Daoy (cell line): Measurements from ENCODE around the gene TREML2. TPM values are rescaled to one million over a fixed set of nuclear protein-coding genes. Genes with fewer than 3 reads are reported as not detected.
"Not testable (repeated sequence)": the region's sequence is repeated elsewhere in the genome, so short reads cannot be mapped to it uniquely, and the experiment has no call there.

Experiments used
- DNase-seq: peaks from one replicate; pipeline ENCODE4 v3.0.0-alpha.2; 2015; ENCODE audit warnings: low read depth
- total RNA-seq: library from RNA; depleted of rRNA; stranded (reverse); fragments of >200 nt; shearing (Covaris generic); gene quantifications from 2 replicates; pipeline ENCODE4 v1.2.3, GENCODE V29; 2014

Gene TREML2
- total RNA-seq, 1 experiment from 2014 or later: not detected

DNA sequence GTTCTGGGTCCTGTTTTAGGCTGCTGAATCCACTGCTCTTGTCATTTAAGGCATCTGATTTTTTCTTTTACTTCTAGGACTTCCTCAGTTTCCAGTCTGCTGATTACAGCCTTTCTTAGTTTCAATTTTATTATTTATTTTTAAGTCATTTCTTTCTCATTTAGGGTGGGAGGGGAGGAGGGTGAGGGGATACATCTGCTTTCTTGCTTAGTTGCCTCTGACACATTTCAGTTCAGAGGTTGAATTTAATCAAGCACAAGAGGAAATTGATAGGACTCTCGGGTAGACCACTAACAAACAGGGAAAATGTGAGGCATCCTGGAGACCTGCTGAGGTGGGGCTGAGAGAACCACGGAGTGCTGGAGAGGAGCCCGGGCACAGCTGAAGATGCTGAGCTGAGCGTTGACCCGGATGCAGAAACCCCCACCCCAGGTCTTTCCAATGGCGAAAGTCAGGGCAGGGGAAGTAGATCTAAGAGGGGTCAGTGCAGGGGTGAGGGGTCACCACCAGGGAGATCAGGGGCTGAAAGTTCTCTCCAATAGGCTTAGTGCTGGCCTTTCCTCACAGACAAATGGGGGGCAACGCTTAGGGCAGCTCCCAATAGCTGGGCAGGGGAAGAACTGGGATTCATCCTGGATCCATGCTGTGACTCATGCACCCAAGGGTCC is 7.6 kb upstream of the TREML2 start:
- no peak for DNase-seq

DNA sequence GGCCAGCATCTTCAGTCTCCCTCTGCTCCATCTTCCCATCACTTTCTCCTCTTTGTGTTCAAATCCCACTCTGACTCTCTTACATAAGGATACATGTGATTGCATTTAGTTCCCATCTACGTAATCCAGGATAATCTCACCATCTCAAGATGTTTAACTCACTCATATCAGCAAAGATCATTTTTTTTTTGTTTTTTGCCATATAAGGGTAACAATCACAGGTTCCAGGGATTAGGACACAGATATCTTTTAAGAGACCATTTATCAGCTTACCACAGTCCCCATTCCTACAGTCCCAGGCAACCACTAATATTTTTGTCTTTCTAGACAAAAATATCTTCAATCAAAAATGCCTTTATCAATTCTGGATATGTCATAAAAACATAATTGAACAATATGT is 3.2 kb upstream of the TREML2 start:
- no peak for DNase-seq

DNA sequence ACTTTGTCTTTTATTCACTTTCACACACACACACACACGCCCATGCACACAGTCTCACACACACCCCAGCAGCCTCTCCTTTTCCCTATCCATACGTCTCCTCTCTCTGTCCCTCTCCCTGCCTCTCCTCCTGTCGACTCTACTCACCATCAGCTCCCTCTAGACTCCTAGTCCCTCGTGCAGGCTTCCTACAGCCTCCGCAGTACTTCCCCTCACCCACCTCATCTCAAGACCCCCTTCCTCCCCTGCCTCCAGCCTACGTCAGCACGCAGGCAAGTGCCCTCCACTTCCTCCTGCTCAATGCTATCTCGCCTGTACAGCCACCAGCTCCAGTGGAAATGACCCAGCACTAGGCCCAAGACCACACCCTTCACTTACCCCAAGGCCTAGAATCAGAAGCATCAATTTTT is 820 bp upstream of the TREML2 start:
- DNase-seq: no peak

DNA sequence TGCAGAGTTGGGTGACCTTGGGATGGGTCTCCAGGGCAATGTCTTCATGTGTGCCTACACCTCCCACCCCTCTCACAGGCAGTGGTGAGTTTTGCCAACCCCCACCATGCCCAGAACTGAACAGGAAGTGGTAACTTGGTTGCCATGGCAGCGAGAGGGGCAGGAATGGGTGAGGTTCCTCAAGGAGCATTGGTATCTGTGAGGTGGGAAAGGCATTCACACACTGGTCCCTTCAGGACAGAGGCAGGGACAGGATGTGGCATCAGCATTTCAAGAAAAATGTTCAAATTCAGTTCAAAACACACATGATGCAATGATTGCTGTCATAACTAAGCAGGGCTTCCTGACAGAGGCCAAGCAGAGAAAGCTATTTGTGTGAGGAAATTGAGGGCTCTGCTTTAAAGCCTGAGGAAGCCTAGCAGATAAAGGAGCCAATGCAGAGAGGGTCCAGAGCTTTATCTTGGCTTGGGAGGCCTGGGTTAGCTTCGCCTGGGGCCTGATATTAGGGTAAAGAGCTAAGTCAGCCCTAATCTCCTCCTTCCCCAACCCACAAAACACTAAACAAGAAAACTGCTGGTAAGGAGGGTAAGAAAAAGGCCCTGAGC is 551 bp downstream of the TREML2 start:
- peak; percentile 26 for DNase-seq

DNA sequence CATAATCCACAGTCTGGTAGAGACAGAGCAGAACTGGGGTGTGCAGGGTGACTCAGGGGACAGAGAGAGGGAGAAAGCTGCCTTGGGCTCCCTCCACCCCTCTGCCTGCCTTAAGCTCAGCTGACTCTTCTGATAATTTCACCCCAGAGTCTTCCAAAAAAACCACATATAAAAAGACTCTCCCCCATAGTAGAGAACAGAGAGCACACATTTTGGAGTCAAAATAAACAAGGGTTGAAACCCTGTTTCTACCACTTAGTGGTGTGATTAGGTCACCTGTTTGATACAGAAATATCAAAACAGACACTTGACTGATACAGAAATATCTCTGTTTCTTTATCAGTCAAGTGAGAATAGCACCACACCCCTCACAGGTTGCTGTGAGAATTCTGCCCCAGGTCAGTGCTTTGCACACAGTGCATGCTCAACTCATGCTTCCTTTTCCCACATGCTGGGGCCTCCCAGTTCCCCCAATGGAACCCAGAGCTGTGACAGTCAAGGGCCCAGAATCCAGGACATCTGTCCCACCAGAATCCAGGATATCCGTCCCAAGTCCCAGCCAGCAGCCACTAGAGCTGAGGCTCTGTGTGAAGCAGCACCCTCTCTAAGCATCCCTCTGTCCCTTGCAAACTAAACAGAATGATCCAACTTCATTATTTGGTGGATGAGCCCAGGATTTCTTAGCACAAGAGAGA is 1.2 kb downstream of the TREML2 start:
- no peak for DNase-seq

DNA sequence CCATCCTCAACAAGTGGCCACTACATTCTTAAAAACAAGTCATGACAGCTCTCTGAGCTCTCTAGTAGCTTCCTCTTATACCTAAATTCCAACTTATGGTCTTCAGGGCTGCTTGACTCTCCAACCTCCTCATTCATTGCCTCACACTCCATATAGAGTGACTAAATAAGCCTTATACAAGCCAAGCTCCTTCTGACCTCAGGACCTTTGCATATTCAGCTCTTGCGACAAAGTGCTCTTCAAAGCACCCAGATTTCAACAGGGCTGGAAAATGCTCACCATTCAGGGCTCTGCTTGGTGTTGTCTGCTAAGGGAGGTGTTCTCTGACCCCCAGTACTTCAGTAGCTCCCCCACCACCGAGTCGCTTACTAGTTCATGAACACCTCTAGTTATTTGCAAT is 3.7 kb downstream of the TREML2 start:
- DNase-seq: no peak

DNA sequence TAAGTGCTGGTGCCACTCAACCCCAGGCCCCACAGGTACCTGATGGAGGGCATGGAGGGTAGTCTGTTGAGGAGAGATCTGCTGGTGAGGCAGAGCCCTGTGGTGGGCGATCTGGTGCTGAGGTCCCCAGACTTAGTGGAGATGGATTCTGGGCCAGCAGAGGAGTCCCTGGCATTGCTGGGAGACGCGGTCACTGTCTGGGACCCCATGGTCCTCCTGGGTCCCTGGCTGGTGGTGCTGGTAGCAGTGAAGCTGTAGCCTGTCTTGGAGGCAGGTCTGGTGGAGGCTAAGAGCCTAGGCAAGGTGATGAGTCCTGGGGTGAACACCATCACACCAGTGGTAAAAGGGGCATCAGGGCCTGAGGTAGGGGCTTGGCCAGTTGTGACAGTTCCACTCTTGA is 6.6 kb downstream of the TREML2 start:
- no peak for DNase-seq

DNA sequence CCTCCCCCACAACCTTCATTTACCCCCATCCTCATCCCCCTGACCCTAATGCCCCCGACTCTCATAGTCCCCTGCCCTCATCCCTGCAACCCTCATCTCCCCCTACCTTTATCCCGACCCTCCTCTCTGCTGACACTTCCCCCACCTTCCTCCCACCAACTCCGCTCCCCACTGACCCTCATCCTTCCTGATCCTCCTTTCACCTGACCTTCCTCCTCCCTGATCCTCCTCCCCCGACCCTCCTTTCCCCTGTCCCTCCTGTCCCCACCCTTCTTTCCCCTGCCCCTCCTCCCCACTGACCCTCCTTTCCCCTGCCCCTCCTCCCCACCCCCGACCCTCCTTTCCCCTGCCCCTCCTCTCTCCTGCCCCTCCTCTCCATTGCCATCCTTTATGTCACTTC is 7.1 kb downstream of the TREML2 start:
- DNase-seq: no peak

DNA sequence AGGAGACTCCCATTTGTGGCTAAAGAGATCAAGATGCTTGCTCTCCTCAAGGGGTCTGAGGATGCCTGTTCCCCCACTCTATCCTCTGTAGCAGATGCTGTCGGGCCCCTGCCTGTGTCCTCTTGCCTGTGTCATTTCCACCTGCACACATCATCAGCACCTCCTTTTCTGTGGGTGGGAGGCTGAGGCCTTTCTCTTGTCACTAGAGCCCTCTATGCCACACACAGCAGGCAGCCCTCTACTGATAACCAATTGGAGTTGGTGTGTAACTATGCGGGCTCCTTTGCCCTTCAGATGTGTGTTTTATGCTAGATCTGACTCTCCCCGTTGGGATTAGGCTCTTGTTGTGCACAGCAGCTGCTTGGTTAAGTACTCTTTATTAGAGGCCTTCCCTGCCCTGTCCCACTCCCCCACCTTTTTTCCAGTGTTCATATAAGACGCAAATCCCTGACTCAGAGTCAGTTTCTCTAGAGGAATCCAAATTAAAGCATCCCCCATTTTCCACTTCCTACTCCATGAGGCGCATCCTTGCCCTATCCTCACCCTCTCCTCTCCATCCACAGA is 7.7 kb downstream of the TREML2 start:
- DNase-seq: no peak

DNA sequence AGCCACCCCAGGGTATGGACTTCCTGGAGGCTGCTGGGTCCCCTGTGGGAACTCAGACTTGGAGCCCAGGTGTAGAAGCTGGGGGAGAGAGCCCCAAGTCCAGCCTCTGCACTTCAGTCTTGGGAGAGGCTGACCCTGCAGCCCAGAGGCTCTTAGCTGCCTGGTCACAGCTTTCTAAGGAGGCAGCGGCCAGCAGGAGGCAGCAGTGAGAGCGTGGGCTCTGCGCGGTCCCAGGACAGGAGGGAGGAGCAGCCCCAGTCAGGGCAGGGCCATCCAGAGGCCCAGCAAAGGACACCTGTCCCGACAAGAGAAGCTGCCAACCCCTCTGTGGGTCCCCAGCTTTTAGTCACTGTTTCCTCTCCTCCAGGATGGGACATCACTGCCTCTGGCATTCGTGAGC is 9.4 kb downstream of the TREML2 start:
- DNase-seq: no peak

DNA sequence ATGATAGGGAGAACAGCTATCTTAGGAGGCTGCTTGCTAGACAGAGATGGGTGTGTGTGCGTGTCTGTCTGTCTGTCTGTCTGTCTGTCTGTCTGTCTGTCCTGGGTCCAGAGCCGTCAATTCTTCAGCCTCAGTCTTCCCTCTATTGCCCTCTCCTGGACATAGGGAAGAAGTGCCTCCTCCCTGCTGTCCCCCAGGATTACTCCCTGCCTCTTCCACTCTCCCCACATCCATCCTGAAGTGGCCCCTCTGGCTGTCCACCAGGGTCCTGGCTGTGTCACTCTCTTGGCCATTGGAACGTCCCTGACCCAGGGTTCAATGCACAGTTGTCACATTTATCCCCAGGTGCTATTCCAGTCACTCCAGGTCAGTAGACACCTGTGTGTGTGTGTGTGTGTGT is 10.2 kb downstream of the TREML2 start:
- DNase-seq: no peak

DNA sequence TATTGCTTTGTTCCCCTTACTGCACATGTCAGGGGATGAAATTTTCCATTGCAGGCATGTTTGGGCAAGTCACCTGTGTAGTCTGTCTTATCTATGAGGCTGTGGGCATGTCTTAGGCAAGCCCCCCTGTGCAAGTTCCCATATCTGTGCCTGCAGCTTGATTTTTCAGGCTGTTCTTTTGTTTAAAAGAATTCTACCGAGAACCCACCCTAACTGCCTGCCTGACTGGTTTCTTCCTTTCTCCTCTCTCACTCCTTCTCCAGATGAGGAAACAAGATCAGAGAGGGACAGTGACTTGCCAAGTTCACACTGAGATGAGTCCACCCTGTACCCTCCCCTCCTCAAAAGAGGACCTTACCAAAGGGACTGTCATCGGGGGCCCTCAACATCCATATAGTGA is 11.0 kb downstream of the TREML2 start:
- no peak for DNase-seq

DNA sequence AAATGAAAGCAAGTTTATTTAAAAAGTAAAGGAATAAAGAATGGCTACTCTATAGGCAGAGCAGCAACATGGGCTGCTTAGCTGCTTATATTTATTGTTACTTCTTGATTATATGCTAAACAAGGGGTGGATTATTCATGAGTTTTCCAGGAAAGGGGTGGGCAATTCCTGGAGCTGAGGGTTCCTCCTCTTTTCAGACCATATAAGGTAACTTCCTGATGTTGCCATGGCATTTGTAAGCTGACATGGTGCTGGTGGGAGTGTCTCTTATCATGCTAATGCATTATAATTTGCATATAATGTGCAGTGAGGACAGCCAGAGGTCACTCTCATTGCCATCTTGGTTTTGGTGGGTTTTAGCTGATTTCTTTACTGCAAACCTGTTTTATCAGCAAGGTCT is 11.9 kb downstream of the TREML2 start:
- DNase-seq: not testable (repeated sequence)

DNA sequence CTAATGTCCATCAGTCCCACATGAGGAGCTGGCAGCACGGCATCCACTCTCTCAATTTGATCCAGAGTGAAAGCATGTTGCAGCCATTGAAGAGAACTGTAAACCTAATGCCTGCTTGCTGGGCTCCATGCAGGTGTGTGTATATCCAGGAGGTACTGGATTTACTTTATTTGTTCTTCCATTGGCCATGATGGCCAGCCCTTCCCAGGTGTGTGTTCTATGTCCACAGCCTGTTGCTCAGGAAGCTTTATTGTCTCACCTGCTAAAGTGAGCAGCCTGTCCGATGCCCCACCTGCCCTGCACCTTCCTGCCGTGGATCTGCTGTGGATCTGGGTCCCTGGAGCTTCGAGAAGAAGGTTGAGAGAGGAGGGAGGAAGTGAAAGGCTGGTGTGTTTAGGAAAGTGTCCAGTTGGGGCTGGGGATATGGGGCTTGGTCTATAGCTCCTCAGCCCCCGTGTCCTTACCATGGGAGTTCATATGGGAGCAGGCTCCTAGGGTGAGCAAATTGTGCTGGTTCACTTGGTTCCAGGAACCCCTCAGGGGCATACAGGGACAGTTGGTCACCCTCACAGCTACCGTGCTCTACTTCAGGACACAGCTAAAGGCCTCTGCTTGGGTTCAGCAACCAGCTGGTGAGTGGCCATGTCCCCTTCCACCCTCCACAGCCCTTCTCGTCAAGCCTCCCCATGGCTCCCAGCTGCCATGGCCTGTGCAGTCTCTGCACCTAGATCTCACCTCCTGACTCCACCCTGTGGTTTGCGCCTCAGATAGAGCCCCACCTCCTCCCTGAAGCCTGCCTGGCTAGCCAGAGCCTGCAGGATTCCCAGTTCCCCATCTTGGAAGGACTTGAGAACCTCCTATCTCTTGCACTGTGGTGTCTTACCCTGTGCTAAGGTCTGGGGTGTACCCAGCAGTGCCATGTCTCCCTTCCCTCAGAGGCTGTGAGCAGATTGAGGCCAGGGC is 12.7 kb downstream of the TREML2 start:
- DNase-seq: no peak

DNA sequence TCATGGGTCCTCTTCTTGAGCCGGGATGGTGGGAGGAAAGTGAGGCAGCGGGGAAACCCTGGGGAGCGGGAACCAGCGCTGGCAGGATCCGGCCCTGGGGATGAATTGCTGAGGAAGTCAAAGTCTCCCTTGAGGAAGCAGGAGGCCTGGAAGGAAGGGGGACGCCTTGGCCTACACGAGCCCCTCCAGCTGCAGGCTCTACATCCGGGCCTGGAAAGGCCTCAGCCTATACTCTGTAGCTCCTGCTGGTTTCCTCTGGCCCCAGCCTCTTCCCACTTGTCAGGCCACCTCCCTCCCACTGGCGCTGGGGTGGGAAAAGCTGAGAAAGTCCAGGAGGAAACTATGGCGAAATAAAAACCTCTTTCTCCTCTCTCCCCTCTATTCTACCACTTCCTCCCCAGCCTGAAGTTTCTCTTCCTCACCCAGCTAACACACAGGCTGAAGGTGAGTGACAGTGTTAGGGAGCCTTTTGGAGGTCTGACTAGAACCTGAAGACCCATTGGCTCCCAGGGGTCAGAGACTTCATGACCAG is 14.9 kb downstream of the TREML2 start:
- no peak for DNase-seq

DNA sequence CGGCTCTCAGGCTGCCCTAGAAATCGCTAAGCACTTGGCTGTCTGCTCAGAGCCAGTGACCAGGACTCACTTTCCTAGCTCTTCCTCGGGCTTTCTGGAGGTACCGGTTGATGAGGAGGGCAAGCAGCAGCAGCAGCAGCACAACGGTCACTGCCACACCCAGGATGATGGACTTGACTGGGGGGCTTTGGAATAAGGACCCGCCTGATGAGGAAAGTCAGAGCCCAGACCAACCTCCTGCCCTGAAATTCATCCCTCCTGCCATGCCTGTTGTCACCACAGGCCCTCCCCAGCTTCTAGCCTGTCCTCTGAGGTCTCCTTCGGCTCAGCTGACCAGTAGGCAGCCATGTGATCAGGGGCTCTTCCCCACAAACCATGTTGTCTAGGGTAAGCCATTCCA is 16.2 kb downstream of the TREML2 start:
- no peak for DNase-seq

DNA sequence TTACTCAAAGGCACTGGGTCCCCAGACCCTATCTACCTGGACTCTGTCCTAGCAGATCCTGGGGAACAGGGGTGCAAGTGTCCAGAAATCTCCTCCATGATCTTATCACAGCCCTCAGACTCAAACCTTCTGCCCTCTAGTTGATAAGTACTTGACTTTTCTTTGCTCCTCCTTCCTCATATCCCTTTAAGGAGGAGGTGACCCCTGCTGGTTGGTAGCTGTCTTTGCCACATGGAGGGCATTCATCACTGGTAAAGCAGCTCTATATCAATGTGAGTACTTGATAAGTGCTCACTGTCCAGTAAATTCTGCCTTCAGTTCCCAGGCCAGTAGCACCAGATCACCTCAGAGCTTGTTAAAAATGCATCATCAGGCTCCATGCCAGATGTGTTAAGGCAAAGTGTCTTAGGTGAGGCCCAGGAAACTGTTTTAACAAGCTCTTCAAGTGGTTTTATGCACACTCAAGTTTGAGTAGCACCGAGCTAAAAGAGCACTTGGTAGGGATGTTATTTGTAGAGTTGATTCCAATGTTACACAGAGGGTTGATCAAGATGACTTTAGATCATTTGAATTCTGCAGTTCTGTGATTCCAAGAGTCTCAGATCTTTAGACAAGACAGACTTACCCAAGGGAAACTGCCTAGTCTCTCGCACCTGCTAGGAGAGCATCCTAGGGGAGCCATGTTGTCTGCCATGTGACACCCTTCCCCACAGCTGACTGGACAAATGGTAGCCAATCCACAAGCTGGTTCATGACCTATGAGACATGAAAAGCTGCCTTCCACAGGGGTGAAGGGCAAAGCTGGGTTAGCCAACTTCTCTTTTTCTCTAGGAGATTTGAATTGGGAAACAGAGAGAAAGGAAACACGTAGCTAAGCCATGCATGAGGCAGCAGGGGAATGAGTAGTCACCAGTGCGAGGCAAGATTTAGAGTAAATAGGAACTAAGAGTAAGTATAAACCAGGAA is 18.6 kb downstream of the TREML2 start:
- DNase-seq: peak; percentile 35

DNA sequence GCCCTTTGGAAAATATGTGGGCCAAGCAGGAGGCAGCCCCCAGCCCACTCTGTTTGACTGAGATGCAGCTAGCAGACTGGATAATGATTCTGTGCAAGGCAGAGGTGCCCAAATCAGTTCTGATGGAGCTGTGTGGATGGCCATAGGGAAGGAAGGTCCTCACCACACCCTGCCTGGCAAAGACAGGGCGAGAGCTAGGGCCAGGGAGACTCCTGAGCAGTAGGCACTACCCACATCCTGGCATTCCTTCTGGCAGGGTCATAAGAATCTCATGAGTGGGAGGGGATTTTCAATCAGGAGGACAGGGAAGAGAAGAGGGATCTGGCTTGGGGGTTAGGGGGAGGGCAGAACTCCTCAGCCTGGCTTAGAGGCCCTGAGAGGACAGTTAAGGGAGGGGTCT is 19.4 kb downstream of the TREML2 start:
- DNase-seq: no peak

DNA sequence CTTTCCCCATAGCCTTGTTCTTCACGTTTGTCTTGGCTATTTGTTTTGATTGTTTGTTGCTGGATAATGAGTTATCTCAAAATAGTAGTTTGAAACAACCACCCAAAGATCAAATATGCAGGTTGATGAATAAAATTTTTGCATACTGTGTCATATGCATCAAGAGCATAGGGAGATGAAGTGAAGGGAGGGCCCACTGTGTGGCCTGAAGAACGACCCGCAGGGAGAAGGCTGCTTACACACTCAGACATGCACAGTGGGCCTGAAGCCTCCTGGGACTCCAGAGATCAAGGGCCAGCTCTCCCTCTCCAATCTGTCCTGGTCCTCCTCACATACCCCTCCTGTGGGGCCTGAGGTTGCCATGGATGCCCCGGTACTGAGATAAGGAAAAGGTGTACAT is 21.8 kb downstream of the TREML2 start:
- DNase-seq: no peak

DNA sequence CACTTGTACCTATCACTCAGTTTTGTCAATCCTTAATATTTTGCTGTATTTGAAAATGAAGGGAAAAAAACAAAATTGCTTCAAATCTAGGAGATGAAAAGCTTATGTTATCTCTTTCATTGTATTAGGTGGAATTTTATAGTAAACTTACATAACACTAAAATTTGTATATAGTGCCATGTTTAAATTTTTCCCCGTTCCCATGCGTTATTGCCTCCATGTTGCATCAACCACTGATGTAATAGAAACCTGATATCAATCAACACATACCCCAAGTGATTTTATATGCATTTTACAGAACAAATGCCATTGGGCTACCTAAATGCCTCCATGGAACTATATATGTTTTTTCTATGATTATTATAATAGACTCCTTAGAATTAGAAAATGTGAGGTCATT is 23.3 kb downstream of the TREML2 start:
- no peak for DNase-seq
